Left lobe of liver (tissue), 2 donors: Measurements from ENCODE around the gene LCN9. TPM values are rescaled to one million over a fixed set of nuclear protein-coding genes. Genes with fewer than 3 reads are reported as not detected.
"Not testable (repeated sequence)": the region's sequence is repeated elsewhere in the genome, so short reads cannot be mapped to it uniquely, and the experiment has no call there.

Source experiments
- ATAC-seq: fragments of 200-7000 bp; cut with Tn5 transposase; one replicate; pipeline ENCODE4 v1.9.1; 2020; ENCODE audit warnings: mild to moderate bottlenecking, moderate library complexity
- DNase-seq: peaks from one replicate; pipeline ENCODE4 v3.0.0-alpha.2; 2020; ENCODE audit warnings: low spot score
- total RNA-seq: library from RNA; stranded (reverse); gene quantifications from one replicate; pipeline ENCODE4 v1.2.1, GENCODE V29; 2021
- donor health status: DM: no; HTN: no; CAD: no; lungs with moderate emphysema.
- donor health status: DM: no; HTN: yes; CAD: no.

Gene LCN9
- total RNA-seq, 1 donor from 2014 or later, result not detected

GRCh38 chr9:135644631-135645218 lies 18.4 kb upstream of the LCN9 start:
- DNase-seq, result no peak

GRCh38 chr9:135647884-135648283 lies 15.2 kb upstream of the LCN9 start:
- ATAC-seq (no peak), DNase-seq (no peak)

More at GRCh38 chr9:135644631-135645218, 18.4 kb upstream of the LCN9 start:
- no peak for ATAC-seq

GRCh38 chr9:135648494-135649410 lies 14.4 kb upstream of the LCN9 start:
- ATAC-seq, result no peak
- DNase-seq, result no peak

- ATAC-seq (no peak), DNase-seq (no peak)
These were observed 13.6 kb upstream of the LCN9 start for GRCh38 chr9:135649508-135649907.

- no peak for ATAC-seq
- no peak for DNase-seq
These were observed 12.7 kb upstream of the LCN9 start for GRCh38 chr9:135650408-135650807.

- DNase-seq (no peak), ATAC-seq (no peak)
These were observed 7.8 kb upstream of the LCN9 start for GRCh38 chr9:135655317-135655716.

GRCh38 chr9:135657416-135657815 lies 5.7 kb upstream of the LCN9 start:
- ATAC-seq, result no peak
- no peak for DNase-seq

- no peak for DNase-seq
- ATAC-seq, result no peak
These were observed 3.9 kb upstream of the LCN9 start for GRCh38 chr9:135659252-135659651.

- DNase-seq (no peak), ATAC-seq (no peak)
These were observed 2.7 kb upstream of the LCN9 start for GRCh38 chr9:135660407-135660806.

- no peak for DNase-seq
These were observed 1.1 kb upstream of the LCN9 start for GRCh38 chr9:135661816-135662560.

GRCh38 chr9:135663451-135663770 lies 302 bp downstream of the LCN9 start:
- DNase-seq (no peak), ATAC-seq (no peak)

More at GRCh38 chr9:135661816-135662560, 1.1 kb upstream of the LCN9 start:
- no peak for ATAC-seq

- DNase-seq (no peak), ATAC-seq (no peak)
These were observed 748 bp downstream of the LCN9 start for GRCh38 chr9:135663857-135664256.

GRCh38 chr9:135664266-135664665 lies 1.2 kb downstream of the LCN9 start:
- DNase-seq, result no peak
- no peak for ATAC-seq

- DNase-seq (no peak), ATAC-seq (no peak)
These were observed 2.0 kb downstream of the LCN9 start for GRCh38 chr9:135664801-135665794.

GRCh38 chr9:135665795-135666189 lies 2.7 kb downstream of the LCN9 start:
- no peak for ATAC-seq
- no peak for DNase-seq

GRCh38 chr9:135666534-135667462 lies 3.7 kb downstream of the LCN9 start:
- ATAC-seq, result no peak
- DNase-seq, result no peak

GRCh38 chr9:135667463-135668001 lies 4.4 kb downstream of the LCN9 start:
- ATAC-seq, result no peak
- no peak for DNase-seq

- not testable (repeated sequence) for DNase-seq, ATAC-seq
These were observed 5.9 kb downstream of the LCN9 start for GRCh38 chr9:135669018-135669417.
